SJSA1 (cell line): ENCODE data around the gene RGS6. TPM values are rescaled to one million over a fixed set of nuclear protein-coding genes. Genes with fewer than 3 reads are reported as not detected.

Experiments
- DNase-seq, 2 experiments: peaks; one replicate each; pipeline ENCODE4 v3.0.0-alpha.2; 2015 to 2020; ENCODE audit warnings: low spot score in 2 of 2, low read depth in 1 of 2
- H3K27ac ChIP-seq: fragments of 250-450 bp; sonication (Bioruptor Pico); 2 replicates; pipeline ENCODE4 v1.5.1; 2020; ENCODE audit warnings: mild to moderate bottlenecking, moderate library complexity
- H3K27me3 ChIP-seq: fragments of 250-450 bp; sonication (Bioruptor Pico); replicated peaks from 2 replicates; pipeline ENCODE4 v1.5.1; 2020; ENCODE audit warnings: mild to moderate bottlenecking, moderate library complexity
- H3K36me3 ChIP-seq: fragments of 250-450 bp; sonication (Bioruptor Pico); 2 replicates; pipeline ENCODE4 v1.5.1; 2020; ENCODE audit warnings: mild to moderate bottlenecking
- H3K4me1 ChIP-seq: fragments of 250-450 bp; sonication (Bioruptor Pico); replicated peaks from 2 replicates; pipeline ENCODE4 v1.6.1; 2021; ENCODE audit warnings: mild to moderate bottlenecking
- H3K4me3 ChIP-seq: fragments of 250-450 bp; sonication (Bioruptor Pico); 2 replicates; pipeline ENCODE4 v1.5.1; 2020; ENCODE audit warnings: mild to moderate bottlenecking
- H3K9me3 ChIP-seq: fragments of 250-450 bp; sonication (Bioruptor Pico); replicated peaks from 2 replicates; pipeline ENCODE4 v1.5.1; 2020; ENCODE audit warnings: mild to moderate bottlenecking
- total RNA-seq: library from RNA; depleted of rRNA; stranded (reverse); fragments of >200 nt; shearing (Covaris generic); gene quantifications from 2 replicates; pipeline ENCODE4 v1.2.3, GENCODE V29; 2014

The RGS6 gene
- total RNA-seq, 1 experiment from 2014 or later = not detected

- H3K4me1 ChIP-seq = no peaks in the 10 kb centered on the region
- no peaks in the 10 kb centered on the region for H3K27me3 ChIP-seq
- no peaks in the 10 kb centered on the region for H3K36me3 ChIP-seq
- DNase-seq = no peak
- no peak overlapping the region for H3K27ac ChIP-seq
- no peaks in the 10 kb centered on the region for H3K9me3 ChIP-seq
- H3K4me3 ChIP-seq = no peak overlapping the region
Observed at GRCh38 chr14:71960494-71961353, 28.5 kb downstream of the RGS6 start.

- Histone ChIP-seq H3K27ac (no peak overlapping the region), H3K4me3 (no peak overlapping the region), H3K9me3 (no peaks in the 10 kb centered on the region), H3K36me3 (no peaks in the 10 kb centered on the region), H3K27me3 (no peaks in the 10 kb centered on the region), H3K4me1 (no peaks in the 10 kb centered on the region)
- no peak for DNase-seq
Observed at GRCh38 chr14:71961972-71962371, 29.7 kb downstream of the RGS6 start.

- H3K9me3 ChIP-seq = no peaks in the 10 kb centered on the region
- DNase-seq = no peak
- no peak overlapping the region for H3K4me3 ChIP-seq
- no peak overlapping the region for H3K27ac ChIP-seq
- H3K27me3 ChIP-seq = no peaks in the 10 kb centered on the region
- no peaks in the 10 kb centered on the region for H3K36me3 ChIP-seq
- no peaks in the 10 kb centered on the region for H3K4me1 ChIP-seq
Observed at GRCh38 chr14:71964716-71965115, 32.5 kb downstream of the RGS6 start.

GRCh38 chr14:71966528-71966927 lies 34.3 kb downstream of the RGS6 start:
- H3K27me3 ChIP-seq = no peaks in the 10 kb centered on the region
- H3K9me3 ChIP-seq = no peaks in the 10 kb centered on the region
- no peak overlapping the region for H3K27ac ChIP-seq
- DNase-seq = no peak
- no peaks in the 10 kb centered on the region for H3K36me3 ChIP-seq
- H3K4me3 ChIP-seq = no peak overlapping the region
- H3K4me1 ChIP-seq = no peaks in the 10 kb centered on the region

- DNase-seq = no peak
- H3K4me1 ChIP-seq = no peaks in the 10 kb centered on the region
- no peak overlapping the region for H3K27ac ChIP-seq
- no peaks in the 10 kb centered on the region for H3K9me3 ChIP-seq
- no peaks in the 10 kb centered on the region for H3K27me3 ChIP-seq
- H3K4me3 ChIP-seq = no peak overlapping the region
- H3K36me3 ChIP-seq = no peaks in the 10 kb centered on the region
Observed at GRCh38 chr14:71967704-71968103, 35.5 kb downstream of the RGS6 start.

- DNase-seq = no peak
- Histone ChIP-seq H3K4me3 (no peak overlapping the region), H3K36me3 (no peaks in the 10 kb centered on the region), H3K27ac (no peak overlapping the region), H3K9me3 (no peaks in the 10 kb centered on the region), H3K4me1 (no peaks in the 10 kb centered on the region), H3K27me3 (no peaks in the 10 kb centered on the region)
Observed at GRCh38 chr14:71970272-71970671, 38.0 kb downstream of the RGS6 start.

- peak in 1 of 2 experiments; percentile 2 for DNase-seq
- Histone ChIP-seq H3K27ac (no peak overlapping the region), H3K4me1 (0 out of 2 replicates have a peak, but pooled peaks cover 3% of the 10 kb centered on the region), H3K4me3 (no peak overlapping the region), H3K27me3 (no peaks in the 10 kb centered on the region), H3K36me3 (no peaks in the 10 kb centered on the region), H3K9me3 (no peaks in the 10 kb centered on the region)
Observed at GRCh38 chr14:71985538-71986189, 53.4 kb downstream of the RGS6 start.

- H3K4me1 ChIP-seq = 0 out of 2 replicates have a peak, but pooled peaks cover 3% of the 10 kb centered on the region
- H3K36me3 ChIP-seq = no peaks in the 10 kb centered on the region
- H3K4me3 ChIP-seq = no peak overlapping the region
- DNase-seq = no peak
- H3K9me3 ChIP-seq = no peaks in the 10 kb centered on the region
- no peaks in the 10 kb centered on the region for H3K27me3 ChIP-seq
- H3K27ac ChIP-seq = no peak overlapping the region
Observed at GRCh38 chr14:71988476-71988875, 56.2 kb downstream of the RGS6 start.

GRCh38 chr14:71988939-71989338 lies 56.7 kb downstream of the RGS6 start:
- DNase-seq = no peak
- Histone ChIP-seq H3K4me3 (no peak overlapping the region), H3K27ac (no peak overlapping the region), H3K4me1 (0 out of 2 replicates have a peak, but pooled peaks cover 3% of the 10 kb centered on the region), H3K9me3 (no peaks in the 10 kb centered on the region), H3K27me3 (no peaks in the 10 kb centered on the region), H3K36me3 (no peaks in the 10 kb centered on the region)

- no peak overlapping the region for H3K4me3 ChIP-seq
- H3K9me3 ChIP-seq = no peaks in the 10 kb centered on the region
- no peak for DNase-seq
- H3K27ac ChIP-seq = no peak overlapping the region
- H3K27me3 ChIP-seq = no peaks in the 10 kb centered on the region
- no peaks in the 10 kb centered on the region for H3K36me3 ChIP-seq
- no peaks in the 10 kb centered on the region for H3K4me1 ChIP-seq
Observed at GRCh38 chr14:71994416-71994815, 62.2 kb downstream of the RGS6 start.

GRCh38 chr14:71995741-71996140 lies 63.5 kb downstream of the RGS6 start:
- no peak overlapping the region for H3K4me3 ChIP-seq
- H3K36me3 ChIP-seq = no peaks in the 10 kb centered on the region
- no peaks in the 10 kb centered on the region for H3K27me3 ChIP-seq
- no peaks in the 10 kb centered on the region for H3K4me1 ChIP-seq
- no peak for DNase-seq
- H3K27ac ChIP-seq = no peak overlapping the region
- no peaks in the 10 kb centered on the region for H3K9me3 ChIP-seq

- Histone ChIP-seq H3K27ac (no peak overlapping the region), H3K4me1 (no peaks in the 10 kb centered on the region), H3K4me3 (no peak overlapping the region), H3K9me3 (no peaks in the 10 kb centered on the region), H3K36me3 (no peaks in the 10 kb centered on the region), H3K27me3 (no peaks in the 10 kb centered on the region)
- DNase-seq = no peak
Observed at GRCh38 chr14:71996610-71997009, 64.4 kb downstream of the RGS6 start.

- H3K4me1 ChIP-seq = no peaks in the 10 kb centered on the region
- H3K36me3 ChIP-seq = no peaks in the 10 kb centered on the region
- H3K4me3 ChIP-seq = no peak overlapping the region
- no peak overlapping the region for H3K27ac ChIP-seq
- no peaks in the 10 kb centered on the region for H3K27me3 ChIP-seq
- DNase-seq = no peak
- no peaks in the 10 kb centered on the region for H3K9me3 ChIP-seq
Observed at GRCh38 chr14:72000907-72001306, 68.7 kb downstream of the RGS6 start.

GRCh38 chr14:72002731-72003130 lies 70.5 kb downstream of the RGS6 start:
- Histone ChIP-seq H3K9me3 (no peaks in the 10 kb centered on the region), H3K27me3 (no peaks in the 10 kb centered on the region), H3K27ac (no peak overlapping the region), H3K36me3 (no peaks in the 10 kb centered on the region), H3K4me3 (no peak overlapping the region), H3K4me1 (no peaks in the 10 kb centered on the region)
- no peak for DNase-seq
